DND-41 (cell line): Measurements from ENCODE around the gene VWA8.

Experiments used
- ATAC-seq: fragments of 200-7000 bp; cut with Tn5 transposase; 3 replicates; pipeline ENCODE4 v1.9.1; 2021; ENCODE audit warnings: low read depth; ENCODE audit not compliant: insufficient read depth
- DNase-seq: peaks from one replicate; pipeline ENCODE4 v3.0.0-alpha.2; 2020
- H2AFZ ChIP-seq: 2 replicates; pipeline ENCODE4 v1.6.0; 2012; ENCODE audit warnings: low read depth, low read length
- H3K27ac ChIP-seq: 2 replicates; pipeline ENCODE4 v1.5.1; 2012; ENCODE audit warnings: low read length, inconsistent platforms
- H3K27me3 ChIP-seq: fragments of 200-600 bp; sonication (generic); 2 replicates; pipeline ENCODE4 v1.6.0; 2012; ENCODE audit warnings: low read length, mild to moderate bottlenecking, inconsistent platforms; ENCODE audit not compliant: insufficient read depth, poor library complexity
- H3K36me3 ChIP-seq: 2 replicates; pipeline ENCODE4 v1.5.1; 2012; ENCODE audit warnings: low read length, inconsistent platforms; ENCODE audit not compliant: insufficient read depth
- H3K4me1 ChIP-seq: 2 replicates; pipeline ENCODE4 v1.5.1; 2012; ENCODE audit warnings: mild to moderate bottlenecking, low read length; ENCODE audit not compliant: insufficient read depth
- H3K4me2 ChIP-seq: 2 replicates; pipeline ENCODE4 v1.6.0; 2012; ENCODE audit warnings: mild to moderate bottlenecking, moderate library complexity, low read length, inconsistent platforms; ENCODE audit not compliant: insufficient read depth
- H3K4me3 ChIP-seq, 2 experiments: fragments of 200-600 bp in 1 of 2; shearing (Covaris generic) in 1 of 2; 2 replicates each; pipeline ENCODE4 v1.5.1; 2012 to 2016; ENCODE audit warnings: inconsistent platforms in 2 of 2, low read length in 2 of 2, mild to moderate bottlenecking in 2 of 2, low read depth in 1 of 2, moderate library complexity in 1 of 2
- H3K79me2 ChIP-seq: 2 replicates; pipeline ENCODE4 v1.6.0; 2012; ENCODE audit warnings: low read length, inconsistent platforms; ENCODE audit not compliant: insufficient read depth
- H3K9ac ChIP-seq: 2 replicates; pipeline ENCODE4 v1.6.0; 2012; ENCODE audit warnings: low read depth, mild to moderate bottlenecking, inconsistent platforms, low read length, moderate library complexity
- H3K9me3 ChIP-seq: 2 replicates; pipeline ENCODE4 v1.5.1; 2012; ENCODE audit warnings: low read length, moderate library complexity, mild to moderate bottlenecking, inconsistent platforms; ENCODE audit not compliant: insufficient read depth, severe bottlenecking
- H4K20me1 ChIP-seq: 2 replicates; pipeline ENCODE4 v1.6.0; 2012; ENCODE audit warnings: low read length; ENCODE audit not compliant: insufficient read depth
- EZH2 ChIP-seq: IDR thresholded peaks from 3 replicates; pipeline ENCODE4 v1.6.1; 2012; ENCODE audit warnings: borderline replicate concordance, low read depth, mild to moderate bottlenecking, moderate library complexity, low read length, inconsistent platforms; ENCODE audit not compliant: severe bottlenecking
- TF ChIP-seq, protein P1 (sequence below): IDR thresholded peaks from 2 replicates; pipeline ENCODE4 v1.5.1; 2012; ENCODE audit warnings: borderline replicate concordance, low read length, moderate library complexity, mild to moderate bottlenecking; ENCODE audit not compliant: poor library complexity, severe bottlenecking; ENCODE audit errors: extremely low read depth

The VWA8 gene

DNA sequence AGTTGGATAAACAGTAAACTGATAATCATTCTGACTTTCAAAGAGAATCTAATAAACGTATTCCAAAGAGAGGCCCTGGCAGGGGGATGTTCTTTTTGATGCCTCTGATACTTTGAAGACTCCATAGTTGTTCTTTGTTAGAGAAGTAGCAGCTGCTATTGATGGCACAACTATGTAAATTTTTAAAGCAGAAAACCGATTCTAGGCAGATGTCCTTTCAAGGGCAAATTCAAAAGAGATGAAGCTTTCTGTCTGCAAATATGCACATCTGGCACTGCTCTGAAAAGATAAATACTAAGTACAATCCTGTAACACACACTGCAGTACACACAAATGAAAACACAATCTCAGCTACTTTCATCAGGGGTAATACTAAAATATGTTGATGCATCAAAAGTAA, 250.1 kb downstream of the VWA8 start:
- Histone ChIP-seq H3K4me1 (no peaks in the 10 kb centered on the region), H3K9me3 (no peaks in the 10 kb centered on the region), H2AFZ (no peak overlapping the region), H3K79me2 (no peaks in the 10 kb centered on the region), H3K4me2 (no peak overlapping the region), H4K20me1 (no peaks in the 10 kb centered on the region), H3K4me3 (no peak overlapping the region), H3K9ac (no peak overlapping the region), H3K27me3 (no peaks in the 10 kb centered on the region), H3K27ac (no peak overlapping the region), H3K36me3 (peaks cover 3% of the 10 kb centered on the region; the same call in 1 of the 2 replicates)
- ATAC-seq (no peak), DNase-seq (no peak)
- TF ChIP-seq, protein P1, sequence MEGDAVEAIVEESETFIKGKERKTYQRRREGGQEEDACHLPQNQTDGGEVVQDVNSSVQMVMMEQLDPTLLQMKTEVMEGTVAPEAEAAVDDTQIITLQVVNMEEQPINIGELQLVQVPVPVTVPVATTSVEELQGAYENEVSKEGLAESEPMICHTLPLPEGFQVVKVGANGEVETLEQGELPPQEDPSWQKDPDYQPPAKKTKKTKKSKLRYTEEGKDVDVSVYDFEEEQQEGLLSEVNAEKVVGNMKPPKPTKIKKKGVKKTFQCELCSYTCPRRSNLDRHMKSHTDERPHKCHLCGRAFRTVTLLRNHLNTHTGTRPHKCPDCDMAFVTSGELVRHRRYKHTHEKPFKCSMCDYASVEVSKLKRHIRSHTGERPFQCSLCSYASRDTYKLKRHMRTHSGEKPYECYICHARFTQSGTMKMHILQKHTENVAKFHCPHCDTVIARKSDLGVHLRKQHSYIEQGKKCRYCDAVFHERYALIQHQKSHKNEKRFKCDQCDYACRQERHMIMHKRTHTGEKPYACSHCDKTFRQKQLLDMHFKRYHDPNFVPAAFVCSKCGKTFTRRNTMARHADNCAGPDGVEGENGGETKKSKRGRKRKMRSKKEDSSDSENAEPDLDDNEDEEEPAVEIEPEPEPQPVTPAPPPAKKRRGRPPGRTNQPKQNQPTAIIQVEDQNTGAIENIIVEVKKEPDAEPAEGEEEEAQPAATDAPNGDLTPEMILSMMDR: no peak

DNA sequence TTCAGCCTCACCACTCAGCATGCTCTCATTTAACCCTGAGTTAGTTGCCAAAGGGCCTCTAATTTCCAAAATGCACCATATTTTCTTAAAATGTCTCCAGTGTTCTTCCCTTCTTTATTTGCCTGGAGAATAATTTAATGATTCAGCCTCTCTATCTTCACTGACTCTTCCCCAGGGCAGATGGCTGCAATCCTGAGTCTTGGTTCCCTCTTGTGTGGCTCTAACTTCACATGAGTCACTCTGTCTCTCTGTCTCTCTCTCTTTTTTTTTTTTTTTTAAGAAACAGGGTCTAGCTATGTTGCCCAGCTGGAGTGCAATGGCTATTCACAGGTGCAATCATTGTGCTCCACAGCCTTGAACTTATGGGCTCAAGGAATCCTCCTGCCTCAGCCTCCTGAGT, 251.4 kb downstream of the VWA8 start:
- Histone ChIP-seq H3K9me3 (no peaks in the 10 kb centered on the region), H3K79me2 (no peaks in the 10 kb centered on the region), H4K20me1 (no peaks in the 10 kb centered on the region), H3K27ac (no peak overlapping the region), H2AFZ (no peak overlapping the region), H3K4me3 (no peak overlapping the region), H3K9ac (no peak overlapping the region), H3K36me3 (peaks cover 3% of the 10 kb centered on the region; the same call in 1 of the 2 replicates), H3K4me1 (no peaks in the 10 kb centered on the region), H3K27me3 (no peaks in the 10 kb centered on the region), H3K4me2 (no peak overlapping the region)
- no peak for DNase-seq
- no peak for ATAC-seq
- TF ChIP-seq, protein P1: no peak
- TF ChIP-seq EZH2: no peak

DNA sequence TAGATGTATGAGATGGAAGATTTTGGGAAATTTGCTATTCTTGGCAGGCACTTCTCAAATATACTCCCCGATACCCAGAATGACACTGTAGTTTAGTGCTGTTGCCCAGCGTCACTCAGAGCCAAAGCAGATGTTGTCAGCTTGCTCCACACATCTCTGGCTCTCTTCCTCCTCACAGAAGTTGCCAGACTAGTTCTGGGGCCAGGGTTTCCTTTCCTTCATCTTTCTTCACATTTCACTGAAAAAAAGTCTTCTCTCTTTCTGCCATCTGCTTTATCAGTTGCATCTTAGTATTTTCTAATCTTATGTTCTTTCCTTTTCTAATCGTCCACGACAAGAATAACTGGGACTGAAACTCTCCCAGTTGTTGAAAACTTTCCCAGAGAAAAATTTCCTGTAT, 252.2 kb downstream of the VWA8 start:
- H3K27ac ChIP-seq: no peak overlapping the region
- no peaks in the 10 kb centered on the region for H3K9me3 ChIP-seq
- H3K4me1 ChIP-seq: no peaks in the 10 kb centered on the region
- H3K79me2 ChIP-seq: no peaks in the 10 kb centered on the region
- no peak overlapping the region for H3K9ac ChIP-seq
- DNase-seq (no peak), ATAC-seq (no peak)
- no peak overlapping the region for H2AFZ ChIP-seq
- peaks cover 3% of the 10 kb centered on the region; the same call in 1 of the 2 replicates for H3K36me3 ChIP-seq
- no peak for TF ChIP-seq EZH2
- TF ChIP-seq, protein P1: no peak
- no peak overlapping the region for H3K4me3 ChIP-seq
- no peak overlapping the region for H3K4me2 ChIP-seq
- no peaks in the 10 kb centered on the region for H4K20me1 ChIP-seq
- H3K27me3 ChIP-seq: no peaks in the 10 kb centered on the region

DNA sequence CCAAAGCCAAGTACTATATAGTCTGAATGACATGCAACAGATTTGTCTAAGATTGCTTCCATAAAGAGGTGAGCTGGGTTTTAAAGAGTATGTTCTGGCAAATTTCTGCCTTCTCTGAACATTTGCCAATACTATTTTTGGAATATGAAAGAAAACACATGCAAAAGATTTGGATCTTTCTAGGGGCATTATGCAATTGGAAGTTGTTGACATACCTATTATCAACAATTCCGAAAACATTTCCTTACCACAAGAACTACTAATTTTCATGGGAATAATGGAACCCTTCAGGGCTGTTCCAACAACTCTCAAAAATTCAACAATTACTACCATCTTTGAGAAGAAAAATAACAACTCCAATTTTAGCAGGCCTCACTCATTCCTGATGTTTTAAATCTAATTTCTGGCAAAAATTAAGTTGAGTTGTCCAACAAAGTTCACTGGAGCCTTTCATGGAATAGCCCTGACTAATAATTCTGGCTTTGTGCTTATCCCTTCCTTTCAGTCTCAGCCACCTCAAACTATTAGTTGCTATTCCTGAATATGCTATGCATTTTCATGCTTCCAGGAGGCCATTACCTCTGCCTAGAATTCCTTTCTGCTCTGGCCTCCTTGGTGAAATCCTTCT, 253.6 kb downstream of the VWA8 start:
- Histone ChIP-seq H3K36me3 (no peaks in the 10 kb centered on the region), H3K27me3 (no peaks in the 10 kb centered on the region), H3K27ac (no peak overlapping the region), H4K20me1 (no peaks in the 10 kb centered on the region), H3K9me3 (no peaks in the 10 kb centered on the region), H2AFZ (no peak overlapping the region), H3K4me3 (no peak overlapping the region), H3K9ac (no peak overlapping the region), H3K79me2 (no peaks in the 10 kb centered on the region), H3K4me2 (no peak overlapping the region), H3K4me1 (no peaks in the 10 kb centered on the region)
- TF ChIP-seq, protein P1: no peak
- no peak for TF ChIP-seq EZH2
- ATAC-seq: no peak
- no peak for DNase-seq
